ENCODE data around the gene TNS3.

Gene TNS3

DNA sequence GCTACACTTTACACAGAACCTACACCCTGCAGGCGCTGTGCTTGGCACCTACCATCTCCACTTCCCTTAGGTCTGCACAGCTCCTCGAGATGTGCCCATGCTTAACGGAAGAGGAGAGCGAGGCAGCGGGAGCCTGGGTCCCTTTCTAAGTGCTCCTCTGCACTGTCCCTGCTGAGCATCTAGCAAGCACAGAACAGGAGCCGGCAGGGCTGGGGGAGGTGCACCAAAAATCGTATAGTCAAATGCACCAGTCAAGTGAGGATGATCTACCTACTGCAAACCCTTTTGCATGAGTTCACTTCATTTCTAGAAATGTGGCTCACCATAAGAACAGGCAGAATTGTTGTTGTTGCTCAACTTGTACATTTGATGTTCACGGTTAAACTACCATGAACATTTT, 267.7 kb downstream of the TNS3 start:
- DNase-seq: no peak

DNA sequence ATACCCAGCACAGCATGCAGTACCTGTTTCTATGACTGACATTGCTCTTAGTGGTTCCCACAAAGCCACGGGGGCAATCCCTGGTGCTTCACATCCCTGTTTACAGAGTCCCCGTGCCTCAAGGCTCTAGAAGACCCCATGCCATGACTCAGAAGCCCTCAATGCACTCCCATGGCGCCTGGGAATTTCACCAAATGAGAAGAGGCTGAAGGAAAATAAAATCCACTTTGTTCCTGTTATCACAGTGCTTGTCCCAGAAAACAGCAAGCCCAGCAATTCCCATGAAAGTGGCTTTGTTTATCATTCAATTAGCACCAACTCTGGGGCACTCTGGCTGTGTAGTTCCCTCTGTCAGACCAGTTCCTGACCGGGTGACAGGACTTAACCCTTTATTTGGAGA, 268.3 kb downstream of the TNS3 start:
- DNase-seq: no peak

DNA sequence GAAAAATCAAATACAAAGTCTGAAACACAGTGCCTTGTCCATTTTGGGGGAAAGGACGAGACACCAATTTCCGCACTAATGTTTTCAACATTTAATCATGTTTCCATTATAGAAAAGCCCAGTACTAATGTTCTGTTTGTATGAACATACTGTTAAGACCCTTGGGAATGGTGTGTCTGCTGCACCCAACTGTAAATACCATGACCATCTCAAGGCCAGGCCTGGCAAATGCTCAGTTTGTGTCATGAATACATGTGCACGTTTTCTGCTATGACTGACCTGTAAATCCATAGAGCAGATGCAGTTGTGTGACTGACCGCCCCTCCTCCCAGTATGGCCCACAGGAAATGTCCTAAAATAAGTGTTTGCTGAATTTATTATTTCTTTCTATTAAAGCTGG, 270.0 kb downstream of the TNS3 start:
- DNase-seq: no peak

DNA sequence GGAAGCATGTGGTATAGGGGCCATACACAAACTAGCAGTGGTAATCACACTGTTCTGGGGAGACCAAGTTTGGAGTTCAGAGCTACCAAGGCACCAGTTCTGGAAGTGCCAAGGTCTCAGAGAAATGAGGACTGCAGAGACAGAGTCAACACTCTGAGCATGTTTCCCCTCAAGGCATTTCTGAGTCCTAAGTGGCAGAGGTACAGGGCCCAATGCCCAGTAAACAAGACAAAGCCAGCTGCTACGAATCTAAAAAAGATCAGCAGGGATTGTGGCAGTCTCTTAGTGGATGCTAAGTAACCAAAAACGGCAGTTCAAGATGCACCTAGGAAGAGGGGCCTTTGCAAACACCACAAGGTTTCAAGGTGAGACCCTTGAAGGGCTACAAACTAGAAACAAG, 271.9 kb downstream of the TNS3 start:
- no peak for DNase-seq

DNA sequence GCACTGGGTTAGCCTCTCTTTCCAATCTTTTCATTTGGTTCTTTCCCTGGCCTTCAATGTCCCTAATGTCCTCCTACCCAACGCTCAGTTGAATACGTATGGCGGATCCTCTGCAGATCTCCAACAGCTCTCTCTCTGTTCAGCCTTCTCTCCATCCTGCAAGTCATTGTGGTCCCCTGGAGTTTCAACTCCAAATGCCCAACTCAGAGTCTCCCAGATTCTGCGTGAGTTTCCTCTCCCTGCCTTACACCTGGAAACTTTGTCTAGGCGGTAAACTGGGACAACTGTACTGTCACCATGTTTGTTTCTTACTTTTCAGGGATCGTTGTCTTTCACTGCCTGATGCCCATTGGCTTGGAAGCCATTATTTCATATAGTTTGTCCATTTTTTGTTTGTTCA, 273.1 kb downstream of the TNS3 start:
- DNase-seq: no peak

DNA sequence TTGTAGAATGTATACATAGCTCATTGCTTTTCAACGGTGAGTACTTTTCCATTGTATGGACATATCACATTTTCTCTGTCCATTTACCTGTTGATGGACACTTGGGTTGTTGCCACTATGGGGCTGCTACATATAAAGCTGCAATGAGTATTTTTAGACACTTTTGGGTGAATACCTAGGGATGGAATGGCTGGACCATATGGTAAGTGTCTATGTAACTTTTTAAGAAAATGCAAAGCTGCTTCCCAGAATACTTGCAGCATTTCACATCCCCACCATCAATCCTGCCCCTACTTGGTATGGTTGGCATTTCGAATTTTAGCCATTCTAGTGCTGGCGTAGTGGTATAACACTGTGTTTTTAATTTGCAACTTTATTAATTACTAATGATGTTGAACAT, 274.6 kb downstream of the TNS3 start:
- DNase-seq: no peak

DNA sequence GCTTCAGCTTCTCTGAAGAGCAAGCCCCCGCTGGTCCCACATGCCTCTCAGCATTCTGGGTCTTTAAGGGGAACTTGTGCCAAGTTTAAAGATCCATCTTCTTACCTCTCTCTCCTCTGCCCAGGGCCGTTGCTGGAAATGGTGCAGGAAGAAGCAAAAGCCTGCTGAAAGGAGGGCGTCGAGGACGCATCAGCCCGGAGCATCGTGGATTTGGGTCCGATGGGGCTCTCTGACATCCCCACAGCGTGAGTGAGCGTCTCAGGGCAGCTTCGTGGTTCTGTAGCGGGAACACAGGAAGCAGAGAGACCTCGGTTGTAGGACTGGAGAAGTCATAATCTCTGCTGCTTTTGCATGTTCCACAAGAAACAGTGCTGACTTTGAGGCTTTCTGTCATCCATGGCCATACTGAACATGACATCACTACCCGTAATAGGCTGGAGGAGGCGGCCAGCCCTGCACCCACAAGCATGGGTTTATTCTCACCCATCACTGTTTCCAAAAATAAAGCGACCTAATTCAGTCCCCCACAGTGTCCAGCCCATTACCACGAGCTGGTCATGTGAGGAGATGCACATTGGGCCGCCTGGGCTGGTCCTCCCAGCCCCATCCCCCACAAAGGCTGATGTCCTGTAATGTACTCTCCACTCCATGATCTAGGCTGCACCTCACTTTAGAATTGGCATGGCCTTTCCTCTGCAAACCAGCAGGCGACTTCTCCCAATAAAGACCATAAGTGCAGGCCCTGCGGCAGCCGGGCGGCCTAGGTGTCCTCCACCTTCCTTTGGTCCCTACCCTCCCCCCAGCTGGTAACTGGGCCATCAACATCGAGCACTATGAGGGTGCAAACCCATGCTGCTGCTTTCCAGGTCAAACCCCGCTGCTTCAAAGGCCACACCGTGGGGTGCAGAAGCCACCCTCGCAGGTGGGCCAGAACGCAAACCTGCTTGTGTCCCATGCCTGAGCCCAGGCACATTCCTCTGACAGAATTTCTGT, 276.9 kb downstream of the TNS3 start:
- no peak for DNase-seq

DNA sequence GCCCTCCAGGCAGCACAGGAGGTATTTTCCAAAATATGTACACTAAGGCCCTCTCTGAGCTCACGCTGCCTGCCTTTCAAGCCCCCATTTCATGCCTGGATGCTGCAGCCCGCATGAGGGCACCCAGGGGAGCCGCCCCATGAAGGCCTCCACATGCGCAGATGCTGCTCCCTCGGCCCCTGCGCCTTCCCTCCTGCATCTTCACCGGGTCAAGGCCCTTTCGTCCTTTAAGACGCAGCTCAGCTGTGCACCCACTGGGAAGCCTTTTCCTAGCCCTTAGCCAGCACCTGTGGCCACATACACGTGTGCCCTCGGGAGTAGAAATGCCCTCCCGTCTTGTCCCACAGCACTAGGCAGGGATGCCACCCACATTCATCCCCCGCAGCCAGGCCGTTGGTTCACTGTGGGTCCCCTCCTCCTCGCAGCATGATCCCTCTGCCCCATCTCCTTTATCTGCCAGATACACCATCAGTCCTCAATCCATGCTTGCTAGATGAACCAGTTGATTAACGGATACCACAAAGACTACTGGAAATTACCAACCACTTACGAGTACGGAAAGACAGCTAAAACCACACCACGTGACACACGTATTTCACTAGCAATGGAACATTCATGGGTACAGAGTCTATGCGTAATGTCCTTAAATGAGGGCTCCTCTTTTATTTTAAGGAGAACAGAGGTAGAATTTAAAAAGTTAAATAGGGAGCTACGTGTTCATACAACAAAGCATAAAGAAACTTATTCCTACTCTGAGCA, 278.0 kb downstream of the TNS3 start:
- no peak for DNase-seq

DNA sequence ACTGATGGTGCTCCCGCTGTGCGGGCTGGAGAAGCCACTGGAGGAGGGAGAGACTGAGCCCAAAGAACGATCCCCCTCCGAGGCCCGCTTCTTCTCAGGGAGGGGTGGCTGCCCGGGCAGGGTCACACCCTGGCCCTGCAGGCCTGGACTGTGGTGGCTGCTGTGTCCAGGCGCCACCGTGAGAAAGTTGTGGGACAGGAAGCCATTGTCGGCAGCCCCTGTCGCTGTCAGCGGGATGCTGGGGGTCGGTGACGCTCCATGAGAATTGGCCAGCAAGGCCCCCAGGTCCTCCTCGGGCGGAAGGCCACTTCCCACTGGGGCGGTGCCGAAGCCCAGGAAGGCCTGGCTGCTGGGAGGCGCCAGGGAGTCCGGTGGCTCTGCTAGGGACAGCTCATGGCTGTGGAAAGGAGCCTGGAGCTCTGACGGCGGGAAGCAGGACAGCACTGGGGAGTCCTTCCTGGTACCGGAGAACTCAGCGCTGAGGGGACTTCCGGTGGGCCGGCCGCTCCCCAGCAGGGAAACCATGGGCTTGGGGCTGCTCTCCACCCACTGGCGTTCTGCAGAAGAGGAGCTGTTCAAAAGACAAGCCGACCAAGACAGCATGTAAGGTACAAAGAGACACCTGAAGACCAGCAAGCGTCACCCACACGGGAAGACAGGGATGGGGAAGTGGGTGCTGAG, 278.8 kb downstream of the TNS3 start:
- no peak for DNase-seq

DNA sequence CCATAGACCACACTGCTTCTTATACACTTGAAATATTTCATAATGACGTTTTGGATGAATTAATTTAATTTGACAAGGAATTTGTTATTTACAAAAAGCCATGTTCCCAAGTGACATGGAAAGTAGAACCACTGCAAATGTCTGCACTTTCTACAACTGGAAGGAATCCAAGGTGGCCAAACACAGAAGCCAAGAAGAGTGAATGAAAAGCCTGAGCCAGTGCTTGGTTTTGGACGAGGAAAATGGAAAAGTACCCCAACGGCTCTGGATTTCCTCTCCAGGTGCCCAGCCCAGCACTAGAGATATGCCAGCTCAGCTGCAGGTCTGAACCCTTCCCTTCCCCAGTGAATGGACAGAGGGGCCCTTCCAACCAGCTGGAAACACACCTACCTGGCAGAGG, 279.4 kb downstream of the TNS3 start:
- no peak for DNase-seq

DNA sequence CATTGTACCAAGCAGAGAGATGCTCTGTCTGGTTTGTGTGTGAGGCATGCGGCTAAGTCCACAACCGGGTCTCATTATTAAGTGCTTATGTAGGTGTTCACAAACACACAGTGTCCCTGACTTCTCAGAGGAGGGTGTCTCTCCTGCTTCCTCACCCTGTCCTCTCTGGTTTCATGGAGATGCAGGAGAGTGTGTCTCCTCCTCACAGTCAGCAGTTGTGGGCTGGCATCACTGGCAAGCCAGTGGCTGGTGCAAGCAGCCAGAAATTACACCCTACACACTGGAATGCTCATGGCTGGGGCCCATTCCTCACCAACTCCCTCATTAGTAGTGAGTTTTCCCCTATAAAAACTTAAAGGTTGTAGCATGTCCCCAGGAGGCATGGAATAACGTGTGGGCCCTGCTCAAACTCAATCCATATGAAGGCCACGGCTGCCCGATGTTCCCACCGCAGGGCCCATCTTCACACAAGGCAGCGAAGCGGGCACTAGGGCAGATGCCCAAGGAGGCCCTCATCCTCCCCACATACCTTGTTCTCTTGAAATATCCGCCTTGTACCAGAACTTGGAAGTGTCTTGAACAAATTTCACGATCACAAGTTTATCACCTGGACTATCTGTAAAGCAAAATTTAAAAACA, 280.1 kb downstream of the TNS3 start:
- no peak for DNase-seq

DNA sequence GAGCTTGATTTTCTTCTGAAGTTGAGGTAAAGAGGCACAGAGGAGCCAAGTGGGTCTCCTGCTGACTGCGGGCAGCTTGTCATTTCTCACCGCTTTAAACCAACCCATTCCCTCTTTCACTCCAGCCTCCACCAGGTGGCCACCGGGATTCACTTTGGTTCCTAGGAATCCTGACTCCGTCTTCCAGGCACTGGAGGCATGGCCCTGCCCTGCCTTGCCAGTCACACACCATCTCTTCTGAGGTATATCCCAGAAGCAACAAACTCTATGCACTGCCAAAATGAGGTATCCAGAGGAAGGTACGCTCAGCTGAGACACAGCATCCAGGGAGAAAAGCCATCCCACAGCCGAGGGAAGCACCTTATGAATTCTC, 280.8 kb downstream of the TNS3 start:
- DNase-seq: no peak

DNA sequence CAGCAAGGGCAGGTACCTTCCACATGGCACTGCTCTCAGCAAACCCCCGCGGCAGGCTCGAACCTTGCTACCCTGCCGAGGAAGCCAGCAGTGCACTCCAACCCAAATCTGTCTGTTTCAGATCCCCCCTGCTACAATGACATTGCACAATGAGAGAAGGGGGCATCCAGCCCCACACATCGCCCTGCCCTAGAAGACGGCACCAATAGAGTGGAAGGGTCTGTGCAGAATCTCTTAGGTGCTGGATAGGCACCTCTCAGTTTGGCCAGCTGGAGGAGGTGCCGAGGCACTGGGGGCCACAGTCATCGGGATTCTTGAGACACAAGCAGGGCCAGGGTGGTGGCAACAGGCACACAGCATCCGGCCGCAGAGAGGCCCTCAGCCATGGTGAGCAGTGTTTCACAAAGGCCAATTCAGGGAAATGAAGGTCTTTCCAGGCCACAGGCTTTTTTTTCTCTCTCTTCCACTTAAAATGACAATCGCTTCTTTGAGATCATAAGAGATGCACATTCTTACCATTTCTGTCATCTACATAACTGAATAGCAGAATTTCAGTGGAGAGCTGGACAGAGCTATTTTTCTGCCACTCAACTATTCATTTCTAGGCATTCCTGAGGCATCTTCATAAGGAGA, 281.3 kb downstream of the TNS3 start:
- no peak for DNase-seq

DNA sequence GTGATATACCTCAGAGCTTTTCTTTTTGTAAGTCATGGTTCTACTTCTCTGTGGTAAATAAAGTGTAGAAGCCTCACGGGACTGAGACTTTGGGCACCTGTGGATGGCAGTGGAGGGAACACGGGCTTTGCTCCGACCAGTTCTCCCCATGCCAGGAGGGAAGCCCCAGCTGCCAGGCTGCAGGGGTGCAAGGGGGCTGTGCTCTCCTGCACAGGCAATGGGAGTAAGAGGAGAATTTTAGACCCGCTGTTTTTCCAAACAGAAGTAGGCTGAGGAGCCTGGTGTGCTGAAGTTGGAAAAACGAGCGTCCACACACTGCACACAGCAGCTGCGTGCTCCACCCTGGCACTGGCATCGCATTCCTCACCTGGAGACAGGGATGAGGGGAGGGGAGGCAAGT, 282.4 kb downstream of the TNS3 start:
- no peak for DNase-seq

DNA sequence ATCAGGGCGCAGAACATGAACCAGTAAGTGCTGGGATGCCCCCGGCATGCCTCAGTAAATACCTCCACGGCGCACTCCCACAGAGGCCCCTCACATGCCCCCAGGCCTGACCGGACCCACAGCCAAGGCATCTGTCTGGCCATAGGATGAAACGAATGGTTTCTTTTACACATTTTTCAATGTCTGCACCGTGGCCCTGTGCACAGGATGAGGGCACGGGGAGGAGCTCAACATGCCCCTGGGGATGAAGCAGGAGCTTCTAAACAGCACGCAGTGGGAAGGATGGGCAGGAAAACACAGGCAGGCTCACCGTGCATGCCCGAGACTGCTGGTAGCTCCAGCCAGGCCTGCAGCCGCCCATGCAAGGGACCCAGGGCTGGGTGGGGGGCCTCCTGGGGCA, 283.3 kb downstream of the TNS3 start:
- no peak for DNase-seq

DNA sequence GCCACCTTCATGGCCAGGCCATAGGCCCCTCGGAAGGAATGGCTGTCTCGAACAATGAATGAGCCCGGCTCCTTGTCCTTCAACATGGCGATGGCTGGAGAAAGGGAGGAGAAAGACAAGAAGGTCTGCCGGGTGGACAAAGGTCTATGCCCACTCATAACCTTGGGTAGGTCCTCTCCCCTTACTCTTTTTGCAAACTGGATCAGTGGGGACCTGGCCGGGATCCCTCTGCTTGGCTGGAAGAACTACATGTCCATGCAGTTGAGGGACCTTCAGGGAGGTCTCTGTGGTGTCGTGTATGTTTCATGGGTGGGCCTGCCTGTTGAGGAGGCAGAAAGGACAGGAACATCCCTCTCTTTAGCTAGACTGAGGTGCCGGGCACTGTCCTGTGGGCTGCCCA, 284.8 kb downstream of the TNS3 start:
- DNase-seq: no peak

DNA sequence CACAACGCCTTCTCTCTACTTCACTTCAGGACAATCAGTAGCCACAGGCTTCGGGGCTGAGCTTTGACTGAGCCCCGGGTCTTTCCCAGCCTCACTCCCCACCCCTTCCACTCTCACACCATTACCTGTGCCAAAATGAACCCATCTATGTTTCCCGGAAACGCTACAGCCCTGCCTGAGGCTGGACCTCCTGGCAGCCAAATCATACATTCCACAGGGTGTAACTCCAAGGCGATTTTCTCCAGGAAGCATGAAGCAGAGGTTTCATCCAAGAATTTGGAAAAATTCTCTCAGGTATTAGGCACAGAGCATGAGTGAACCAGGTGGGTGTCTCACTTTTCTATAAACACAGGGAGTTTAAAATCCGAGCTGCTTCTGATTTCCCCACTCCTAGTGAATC, 286.3 kb downstream of the TNS3 start:
- DNase-seq: no peak

DNA sequence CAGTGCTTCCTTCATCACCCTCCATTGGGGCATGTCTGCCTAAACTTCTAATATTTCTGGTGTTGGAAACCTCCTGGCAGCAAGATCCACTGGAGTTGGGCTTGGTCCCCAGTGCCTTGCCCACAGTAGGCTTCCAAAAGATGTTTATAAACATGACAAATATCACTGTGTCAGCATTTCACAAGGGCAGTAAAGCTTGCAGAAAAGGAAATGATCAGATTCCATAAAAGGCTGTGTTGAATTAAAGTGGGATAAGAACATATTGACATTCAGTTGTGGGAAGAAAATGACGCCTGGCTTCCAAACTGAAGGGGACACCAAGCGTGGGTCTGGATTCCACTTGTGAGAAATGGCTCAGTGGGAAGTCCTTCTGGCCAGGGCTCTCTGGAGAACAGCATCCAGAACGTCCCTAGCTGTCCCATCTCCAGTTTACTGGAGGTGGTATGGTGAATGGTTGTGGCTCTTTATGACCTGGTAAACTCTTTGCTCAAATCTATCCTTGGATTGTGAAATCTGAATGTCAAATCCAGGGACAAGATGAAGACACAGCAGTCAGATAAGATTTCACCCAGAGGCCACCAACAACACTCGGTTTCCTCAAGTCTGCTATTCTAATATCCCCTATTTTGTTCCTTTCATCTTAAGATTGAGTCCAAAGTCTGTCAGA, 287.2 kb downstream of the TNS3 start:
- no peak for DNase-seq

DNA sequence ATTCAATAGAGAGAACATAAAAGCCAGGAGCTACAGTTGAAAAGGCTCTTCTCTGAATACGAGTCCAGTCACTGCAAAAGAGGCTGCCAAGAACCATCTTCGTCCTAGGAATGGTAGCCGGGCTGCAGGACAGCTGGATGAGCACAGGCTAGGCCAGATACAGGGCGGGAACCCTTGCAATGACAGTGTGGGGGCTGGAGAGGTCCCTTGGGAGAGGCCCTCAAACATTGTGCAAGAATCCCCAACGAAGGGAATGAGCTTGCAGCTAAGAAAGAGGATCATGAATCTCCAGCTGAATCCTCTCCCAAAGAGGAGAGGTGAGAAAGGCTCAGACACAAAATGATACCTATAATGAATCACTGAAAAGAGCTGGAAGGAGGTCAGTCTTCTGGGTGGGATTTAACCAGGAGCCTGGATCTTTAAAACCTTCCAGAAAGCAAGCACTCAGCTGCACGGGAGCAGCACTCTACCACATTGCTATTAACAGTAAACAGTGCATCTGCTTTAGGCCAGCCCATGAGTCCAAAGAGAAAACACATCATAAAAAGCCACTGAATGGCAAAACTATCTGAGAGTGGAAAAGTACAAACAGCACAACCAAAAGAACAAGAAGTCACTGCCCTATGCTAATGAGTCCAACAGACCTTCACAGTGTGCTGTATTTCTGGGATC, 287.9 kb downstream of the TNS3 start:
- no peak for DNase-seq

DNA sequence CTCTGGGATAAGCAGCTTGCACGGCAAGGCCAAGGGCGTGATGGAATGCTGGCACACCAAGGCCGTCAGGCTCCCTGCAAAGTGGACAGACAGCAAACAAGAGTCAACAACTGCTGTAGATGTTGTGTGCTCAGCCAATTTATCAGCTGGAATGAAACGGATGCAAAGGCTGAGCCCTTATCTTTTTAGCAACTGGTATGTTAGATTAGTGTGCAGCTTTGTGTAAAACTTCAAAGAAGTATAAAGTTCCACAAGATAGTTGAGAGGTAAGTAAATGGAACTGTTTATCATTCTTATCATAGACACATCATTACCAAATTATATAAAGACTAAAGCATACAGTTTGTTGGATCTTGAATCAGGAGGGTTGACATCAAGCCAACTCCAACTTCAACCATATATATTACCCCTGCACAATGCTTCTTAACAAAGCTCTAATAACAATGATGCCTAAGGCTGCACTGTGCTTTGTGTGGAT, 289.0 kb downstream of the TNS3 start:
- DNase-seq: no peak

DNA sequence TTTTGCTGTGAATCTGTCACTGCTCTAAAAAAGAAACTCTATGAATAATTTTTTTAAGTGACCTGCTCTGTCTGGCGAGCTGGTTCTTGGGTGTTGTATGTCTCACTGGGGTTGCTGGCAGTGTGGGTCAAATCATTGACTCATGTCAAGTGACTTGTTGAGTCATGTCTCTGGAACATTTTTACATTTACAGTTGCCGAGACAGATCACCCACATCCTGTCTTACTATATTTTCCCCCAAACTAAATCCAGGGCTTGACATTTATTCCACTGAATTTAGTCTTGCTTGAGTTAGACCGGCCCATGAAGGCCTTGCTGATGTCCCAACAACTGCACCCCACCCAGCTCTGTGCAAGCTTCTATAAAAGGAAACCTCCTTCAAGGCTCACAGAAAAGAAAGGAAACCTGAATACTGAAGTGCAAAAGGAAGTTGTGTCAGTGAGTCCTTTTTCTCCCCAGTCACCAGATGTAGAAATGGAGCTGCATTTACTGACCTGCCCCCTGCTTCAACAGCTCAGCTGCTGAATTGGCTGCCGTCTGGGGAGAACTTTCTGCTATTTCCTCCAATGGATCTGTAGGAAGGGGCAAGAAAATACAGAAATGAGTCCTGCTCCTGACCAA, 290.3 kb downstream of the TNS3 start:
- no peak for DNase-seq
